IMR-90 (cell line): Measurements from ENCODE around the gene RUSC1.

Experiments used
- CEBPB ChIP-seq: IDR thresholded peaks from 2 replicates; pipeline ENCODE4 v1.6.1; 2012; ENCODE audit warnings: low read depth, low read length, improper control_type of control experiment
- CHD1 ChIP-seq: IDR thresholded peaks from 2 replicates; pipeline ENCODE4 v1.6.1; 2012; ENCODE audit warnings: low read depth, low read length, improper control_type of control experiment
- CTCF ChIP-seq: conservative IDR thresholded peaks from 2 replicates; pipeline ENCODE4 v1.5.1; 2012; ENCODE audit warnings: mild to moderate bottlenecking, low read depth, low read length, improper control_type of control experiment
- ELK1 ChIP-seq: fragments of 150-350 bp; IDR thresholded peaks from 2 replicates; pipeline ENCODE4 v1.6.1; 2016; ENCODE audit warnings: low read depth, mild to moderate bottlenecking, low read length, moderate library complexity, borderline replicate concordance
- FOS ChIP-seq: fragments of 150-350 bp; IDR thresholded peaks from 2 replicates; pipeline ENCODE4 v1.6.1; 2016; ENCODE audit warnings: low read depth, low read length
- MAFK ChIP-seq: IDR thresholded peaks from 2 replicates; pipeline ENCODE4 v1.6.1; 2012; ENCODE audit warnings: low read depth, low read length, improper control_type of control experiment
- MAZ ChIP-seq: IDR thresholded peaks from 2 replicates; pipeline ENCODE4 v1.6.1; 2012; ENCODE audit warnings: low read depth, mild to moderate bottlenecking, low read length, improper control_type of control experiment, moderate library complexity, borderline replicate concordance
- MXI1 ChIP-seq: IDR thresholded peaks from 2 replicates; pipeline ENCODE4 v1.6.1; 2012; ENCODE audit warnings: low read depth, mild to moderate bottlenecking, low read length, moderate library complexity, borderline replicate concordance
- NFE2L2 ChIP-seq: fragments of 150-350 bp; IDR thresholded peaks from 2 replicates; pipeline ENCODE4 v1.6.1; 2016; ENCODE audit warnings: low read depth, mild to moderate bottlenecking, low read length
- POLR2A ChIP-seq: IDR thresholded peaks from 2 replicates; pipeline ENCODE4 v1.6.1; 2012; ENCODE audit warnings: mild to moderate bottlenecking, low read depth, low read length
- RFX5 ChIP-seq: IDR thresholded peaks from 2 replicates; pipeline ENCODE4 v1.8.0; 2012; ENCODE audit warnings: low read depth, mild to moderate bottlenecking, low read length, moderate library complexity
- SMC3 ChIP-seq: fragments of 150-350 bp; IDR thresholded peaks from 2 replicates; pipeline ENCODE4 v1.6.1; 2016; ENCODE audit warnings: low read depth, mild to moderate bottlenecking, antibody characterized with exemption, low read length, moderate library complexity
- USF2 ChIP-seq: fragments of 150-350 bp; IDR thresholded peaks from 2 replicates; pipeline ENCODE4 v1.6.1; 2017; ENCODE audit warnings: mild to moderate bottlenecking, antibody characterized with exemption, low read length, low read depth

GRCh38 chr1:155287987-155288543, 32.6 kb upstream of the RUSC1 start:
- TF ChIP-seq CTCF = no peak
- no peak for TF ChIP-seq FOS
- TF ChIP-seq ELK1 = no peak
- no peak for TF ChIP-seq POLR2A
- no peak for TF ChIP-seq MAZ
- TF ChIP-seq CEBPB = no peak
- TF ChIP-seq USF2 = no peak
- TF ChIP-seq RFX5 = no peak
- TF ChIP-seq MAFK = no peak
- no peak for TF ChIP-seq NFE2L2
- no peak for TF ChIP-seq MXI1
- no peak for TF ChIP-seq CHD1
- no peak for TF ChIP-seq SMC3
